Testis (tissue), 2 donors: Measurements from ENCODE around the gene SF3B3.

ENCODE experiments used
- POLR2A ChIP-seq: fragments of 450-650 bp; IDR thresholded peaks from one replicate; pipeline ENCODE4 v1.6.1; 2017; ENCODE audit warnings: antibody characterized with exemption, mild to moderate bottlenecking, moderate library complexity
- TF ChIP-seq, protein P1 (sequence below), 3 experiments: fragments of 450-650 bp in 2 of 3; fragments of 200-600 bp in 1 of 3; sonication (generic) in 1 of 3; IDR thresholded peaks; one replicate each; pipeline ENCODE4 v1.5.1; 2016 to 2019; ENCODE audit warnings: antibody characterized with exemption in 3 of 3, mild to moderate bottlenecking in 2 of 3, moderate library complexity in 1 of 3

DNA sequence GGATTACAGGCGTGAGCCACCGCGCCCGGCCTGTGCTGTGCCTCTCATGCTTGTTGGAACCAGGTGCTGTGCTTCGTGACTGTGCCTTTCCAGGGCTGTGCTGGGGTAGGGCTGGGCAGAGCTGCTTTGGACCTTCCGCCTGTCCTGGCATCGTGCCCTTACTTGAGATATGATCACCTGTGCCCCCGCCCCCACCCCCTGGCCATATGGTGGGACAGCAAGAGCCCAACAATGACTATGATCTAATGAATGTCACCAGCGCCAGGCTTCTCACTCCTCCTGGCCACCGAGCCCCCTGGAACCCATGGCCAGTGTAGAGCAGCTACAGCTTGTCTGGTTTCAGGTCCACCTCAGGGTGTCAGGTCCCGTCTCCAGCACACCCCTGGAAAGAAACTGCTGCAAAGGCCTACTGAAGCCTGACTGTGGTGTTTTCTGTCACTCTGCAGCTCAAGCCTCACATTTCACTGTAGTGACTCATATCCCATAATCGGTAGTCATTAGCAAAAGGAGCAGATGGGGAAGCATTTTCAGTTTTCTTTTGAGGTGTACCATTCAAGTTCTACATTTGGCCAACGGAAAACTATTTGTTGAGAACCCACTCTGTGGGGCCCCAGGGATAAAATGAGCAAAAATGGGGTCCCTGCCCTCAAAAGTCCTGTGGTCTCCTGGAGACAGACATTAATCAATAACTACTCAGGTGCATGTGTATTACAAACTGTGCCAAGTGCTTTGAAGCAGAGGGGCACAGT lies 47.2 kb upstream of the SF3B3 start:
- TF ChIP-seq, protein P1, sequence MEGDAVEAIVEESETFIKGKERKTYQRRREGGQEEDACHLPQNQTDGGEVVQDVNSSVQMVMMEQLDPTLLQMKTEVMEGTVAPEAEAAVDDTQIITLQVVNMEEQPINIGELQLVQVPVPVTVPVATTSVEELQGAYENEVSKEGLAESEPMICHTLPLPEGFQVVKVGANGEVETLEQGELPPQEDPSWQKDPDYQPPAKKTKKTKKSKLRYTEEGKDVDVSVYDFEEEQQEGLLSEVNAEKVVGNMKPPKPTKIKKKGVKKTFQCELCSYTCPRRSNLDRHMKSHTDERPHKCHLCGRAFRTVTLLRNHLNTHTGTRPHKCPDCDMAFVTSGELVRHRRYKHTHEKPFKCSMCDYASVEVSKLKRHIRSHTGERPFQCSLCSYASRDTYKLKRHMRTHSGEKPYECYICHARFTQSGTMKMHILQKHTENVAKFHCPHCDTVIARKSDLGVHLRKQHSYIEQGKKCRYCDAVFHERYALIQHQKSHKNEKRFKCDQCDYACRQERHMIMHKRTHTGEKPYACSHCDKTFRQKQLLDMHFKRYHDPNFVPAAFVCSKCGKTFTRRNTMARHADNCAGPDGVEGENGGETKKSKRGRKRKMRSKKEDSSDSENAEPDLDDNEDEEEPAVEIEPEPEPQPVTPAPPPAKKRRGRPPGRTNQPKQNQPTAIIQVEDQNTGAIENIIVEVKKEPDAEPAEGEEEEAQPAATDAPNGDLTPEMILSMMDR (IDR thresholded peaks at IDR 0.05), result no peak
- TF ChIP-seq POLR2A, result no peak
